NB4 (cell line): ENCODE results near the gene FMO3.

ENCODE experiments used
- DNase-seq: peaks from one replicate; pipeline ENCODE4 v3.0.0; 2010; ENCODE audit warnings: low read depth
- H3K4me3 ChIP-seq: one replicate; pipeline ENCODE4 v1.5.1; 2011; ENCODE audit warnings: mild to moderate bottlenecking, low read depth, low read length, moderate library complexity
- CTCF ChIP-seq: IDR thresholded peaks from one replicate; pipeline ENCODE4 v1.5.1; 2012; ENCODE audit warnings: low read depth, low read length
- MYC ChIP-seq: IDR thresholded peaks from 2 replicates; pipeline ENCODE4 v1.6.1; 2011; ENCODE audit warnings: low read depth, low read length
- POLR2A ChIP-seq: IDR thresholded peaks from 2 replicates; pipeline ENCODE4 v1.6.1; 2011; ENCODE audit warnings: mild to moderate bottlenecking; ENCODE audit not compliant: insufficient read length; ENCODE audit errors: extremely low read depth
- TF ChIP-seq, protein P1 (sequence below): IDR thresholded peaks from 2 replicates; pipeline ENCODE4 v1.6.1; 2011; ENCODE audit warnings: low read depth, low read length

FMO3 gene

GRCh38 chr1:171139890-171140289 lies 49.2 kb downstream of the FMO3 start:
- no peak for DNase-seq

DNA sequence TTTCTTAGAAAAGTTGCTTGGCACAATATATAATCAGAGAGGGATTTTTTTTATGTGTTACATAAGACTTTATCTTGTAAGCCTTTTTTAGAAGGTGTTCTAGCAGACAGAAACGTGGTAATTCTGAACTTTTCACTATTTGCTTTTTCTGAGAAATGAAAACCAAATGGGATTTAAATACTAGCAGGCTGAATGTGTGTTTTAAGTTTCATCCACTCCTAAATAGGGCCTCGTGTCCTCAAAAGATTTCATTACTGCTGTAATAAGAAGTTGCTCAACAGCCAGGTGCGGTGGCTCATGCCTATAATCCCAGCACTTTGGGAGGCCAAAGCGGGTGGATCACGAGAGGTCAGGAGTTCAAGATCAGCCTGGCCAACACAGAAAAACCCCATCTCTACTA lies 49.7 kb downstream of the FMO3 start:
- H3K4me3 ChIP-seq: no peak overlapping the region
- DNase-seq: no peak
- no peak for TF ChIP-seq POLR2A
- TF ChIP-seq CTCF: no peak
- no peak for TF ChIP-seq MYC
- TF ChIP-seq, protein P1, sequence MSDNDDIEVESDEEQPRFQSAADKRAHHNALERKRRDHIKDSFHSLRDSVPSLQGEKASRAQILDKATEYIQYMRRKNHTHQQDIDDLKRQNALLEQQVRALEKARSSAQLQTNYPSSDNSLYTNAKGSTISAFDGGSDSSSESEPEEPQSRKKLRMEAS: no peak

More at GRCh38 chr1:171139890-171140289, 49.2 kb downstream of the FMO3 start:
- no peak overlapping the region for H3K4me3 ChIP-seq
- TF ChIP-seq POLR2A (no peak), MYC (no peak), CTCF (no peak)
- TF ChIP-seq, protein P1: no peak

DNA sequence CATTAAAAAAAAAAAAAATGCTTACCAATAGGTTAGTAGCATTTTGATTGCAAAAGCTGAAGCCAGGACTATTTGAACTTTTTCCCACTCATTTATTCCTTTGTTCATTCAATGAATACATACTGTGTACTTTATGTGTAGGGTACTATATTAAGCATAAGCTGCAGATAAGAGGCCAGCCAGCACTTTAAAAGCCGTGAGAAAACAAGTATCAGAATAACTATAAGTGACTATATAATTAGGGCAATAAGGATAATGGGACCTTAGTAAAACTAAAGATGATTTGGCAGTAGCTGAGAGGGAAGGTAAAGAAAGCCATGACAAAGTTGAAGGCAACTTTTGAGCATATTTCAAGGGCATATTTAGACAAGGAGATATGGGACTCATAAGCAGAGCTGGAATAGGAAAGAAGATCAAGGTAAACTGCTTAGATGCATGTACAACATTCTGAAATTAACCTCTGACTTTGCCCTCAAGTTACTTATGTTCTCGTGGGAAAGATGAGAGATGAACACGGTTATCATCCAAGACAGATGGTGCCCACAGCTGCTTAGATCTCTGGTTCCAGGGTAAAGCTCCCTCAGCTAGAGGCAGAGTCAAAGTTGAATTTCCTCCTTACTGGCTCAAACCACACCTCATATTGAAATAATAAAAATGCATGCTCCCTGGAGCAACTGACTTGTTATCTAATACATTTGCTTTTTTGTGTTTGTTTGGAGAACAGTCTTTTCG lies 50.4 kb downstream of the FMO3 start:
- H3K4me3 ChIP-seq: no peak overlapping the region
- DNase-seq: no peak
- TF ChIP-seq POLR2A (no peak), CTCF (no peak), MYC (no peak)
- TF ChIP-seq, protein P1: no peak

GRCh38 chr1:171141688-171142415 lies 51.1 kb downstream of the FMO3 start:
- DNase-seq: no peak
- H3K4me3 ChIP-seq: no peak overlapping the region
- no peak for TF ChIP-seq CTCF
- TF ChIP-seq POLR2A: no peak
- no peak for TF ChIP-seq MYC
- TF ChIP-seq, protein P1: no peak

GRCh38 chr1:171142416-171143385 lies 52.0 kb downstream of the FMO3 start:
- TF ChIP-seq MYC: no peak
- TF ChIP-seq CTCF: no peak
- TF ChIP-seq POLR2A: no peak
- TF ChIP-seq, protein P1: no peak
- H3K4me3 ChIP-seq: no peak overlapping the region
- DNase-seq: no peak
